Activated CD8-positive, alpha-beta memory T cell treated with anti-CD3 and anti-CD28 coated beads for 4 hours (primary cell): Measurements from ENCODE around the gene DIPK1C.

ENCODE experiments used
- DNase-seq, 2 donors: peaks; one replicate each; pipeline ENCODE4 v3.0.0-alpha.2; 2020; ENCODE audit warnings: low read depth in 2 of 2

DIPK1C gene

DNA sequence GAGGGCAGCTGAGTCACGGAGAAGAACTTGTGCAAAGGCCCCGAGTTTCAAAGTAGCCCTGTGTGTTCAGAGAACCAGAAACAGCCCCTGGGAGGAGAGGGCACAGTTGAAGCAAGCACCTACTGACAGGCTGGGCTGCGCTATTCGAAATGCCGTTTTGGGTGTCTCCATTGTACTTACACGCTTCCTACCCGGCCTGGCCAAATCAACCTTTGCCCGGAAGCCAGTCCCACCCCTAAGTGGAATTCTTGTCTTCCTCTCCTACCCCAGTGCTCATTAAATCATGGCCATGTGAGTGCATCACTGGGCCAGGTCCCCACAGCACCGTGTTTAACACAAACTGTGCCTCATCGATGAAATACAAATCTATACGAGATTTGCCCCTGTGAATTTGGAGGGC, 6.0 kb downstream of the DIPK1C start:
- DNase-seq, result no peak

DNA sequence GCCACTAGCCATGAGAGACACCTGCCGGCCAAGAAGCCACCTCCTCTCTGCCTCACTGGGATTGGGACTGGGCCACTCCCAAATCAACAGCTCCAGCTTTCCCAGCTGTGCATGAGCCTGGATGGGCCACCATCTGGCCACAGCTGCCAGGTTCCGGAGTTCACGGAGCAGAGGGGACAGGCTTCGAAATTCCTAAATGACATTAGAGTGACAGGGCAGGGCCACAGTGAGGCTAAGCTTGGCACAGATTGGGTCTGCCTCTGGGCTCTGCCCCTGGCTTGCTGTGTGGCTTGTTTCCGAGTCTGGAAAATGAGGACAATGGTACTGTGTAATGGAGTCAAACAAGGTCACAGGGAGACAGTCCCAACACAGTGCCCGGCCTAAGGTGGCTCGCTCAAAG, 6.5 kb downstream of the DIPK1C start:
- no peak for DNase-seq

DNA sequence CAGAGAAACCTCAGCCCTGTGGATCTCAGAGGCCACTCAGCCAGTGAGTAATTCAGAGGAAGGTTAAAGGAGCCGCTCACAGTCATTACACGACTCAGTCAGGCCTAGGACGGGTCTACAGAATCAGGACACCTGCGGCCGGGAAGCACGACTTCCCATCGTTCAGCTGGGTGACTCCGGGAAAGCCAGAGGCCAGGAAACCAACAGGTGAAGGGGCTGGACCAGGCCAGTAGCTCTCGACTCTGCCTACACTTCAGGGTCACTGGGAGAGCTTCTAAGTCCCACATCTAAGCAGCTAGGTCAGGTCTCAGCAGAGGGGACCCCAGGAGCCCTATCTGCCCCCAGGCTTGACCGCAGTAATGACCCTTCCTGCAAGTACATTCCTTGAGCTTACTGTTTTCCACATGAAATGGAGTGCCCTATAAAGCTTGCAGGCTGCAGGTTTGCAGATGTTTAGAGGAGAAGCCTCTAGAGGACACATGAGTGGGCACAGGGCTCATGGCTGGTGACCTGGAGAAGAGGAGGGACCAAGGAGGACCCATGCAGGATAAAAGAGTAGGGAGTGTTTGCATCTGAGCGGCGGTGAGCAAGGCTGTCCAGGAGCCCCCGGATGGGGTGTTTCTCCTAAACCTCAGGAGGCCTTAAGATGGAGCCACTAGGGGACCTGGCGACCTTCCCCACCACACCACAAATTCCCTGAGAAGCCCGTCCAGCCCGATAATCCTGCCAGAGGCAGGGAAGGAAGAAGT, 9.5 kb downstream of the DIPK1C start:
- no peak for DNase-seq

GRCh38 chr18:74446631-74447403, 10.3 kb downstream of the DIPK1C start:
- no peak for DNase-seq

DNA sequence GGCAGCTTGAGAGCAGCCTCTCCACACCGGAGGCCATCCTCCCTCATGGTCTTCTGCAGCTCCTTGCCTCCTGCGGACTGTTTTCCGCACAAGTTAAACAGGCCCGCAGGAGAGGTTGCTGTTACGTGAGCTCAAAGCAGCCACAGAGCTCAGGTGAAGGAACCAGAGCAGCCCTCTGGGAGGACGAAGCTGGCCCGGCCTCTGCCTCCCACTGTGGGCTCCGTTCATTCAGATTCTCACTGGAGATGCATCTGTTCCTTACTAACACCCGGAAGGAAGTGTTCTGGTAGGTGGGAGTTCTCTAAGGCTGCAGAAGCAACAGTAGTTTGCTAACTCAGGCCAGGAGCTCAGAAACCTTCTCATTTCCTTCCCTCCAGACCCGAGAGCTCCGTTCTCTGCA, 10.9 kb downstream of the DIPK1C start:
- no peak for DNase-seq

DNA sequence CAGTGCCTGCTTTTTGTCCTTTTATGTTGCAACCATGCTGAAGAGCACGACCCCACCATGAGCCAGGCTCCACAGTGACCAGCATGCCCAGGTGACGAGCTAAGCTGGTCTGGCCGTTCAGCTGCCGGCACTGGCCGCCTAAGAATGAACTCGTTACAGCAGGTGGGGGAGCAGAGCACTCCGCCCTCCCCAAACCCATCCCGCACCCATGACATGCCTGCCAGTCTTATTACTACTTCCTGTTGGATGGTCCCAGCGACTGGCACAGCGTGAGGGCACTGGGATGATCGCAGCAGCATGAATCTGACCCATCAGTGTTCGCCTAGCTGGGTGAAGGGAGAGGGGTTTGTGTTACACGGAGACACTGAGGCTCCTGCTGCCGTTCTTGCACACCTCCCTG, 11.5 kb downstream of the DIPK1C start:
- no peak for DNase-seq

DNA sequence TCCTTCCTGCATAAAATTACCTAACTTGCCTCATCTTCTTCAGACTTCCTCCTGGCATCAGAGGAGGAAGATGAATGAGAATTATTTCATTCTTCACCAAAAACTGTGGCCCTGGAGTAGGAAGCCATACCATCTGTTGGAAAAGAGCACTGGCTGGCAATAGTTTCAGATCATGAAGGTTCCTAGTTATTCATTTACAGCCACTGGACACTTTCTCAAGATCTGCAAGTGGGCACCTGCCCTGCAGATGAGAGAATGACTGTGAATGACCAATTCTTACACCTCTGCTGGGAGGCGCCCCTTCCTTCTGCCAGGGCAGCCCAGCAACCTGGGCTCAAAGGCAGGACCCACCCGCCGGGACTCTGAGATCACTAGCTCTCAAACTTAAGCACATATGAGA, 13.0 kb downstream of the DIPK1C start:
- no peak for DNase-seq

DNA sequence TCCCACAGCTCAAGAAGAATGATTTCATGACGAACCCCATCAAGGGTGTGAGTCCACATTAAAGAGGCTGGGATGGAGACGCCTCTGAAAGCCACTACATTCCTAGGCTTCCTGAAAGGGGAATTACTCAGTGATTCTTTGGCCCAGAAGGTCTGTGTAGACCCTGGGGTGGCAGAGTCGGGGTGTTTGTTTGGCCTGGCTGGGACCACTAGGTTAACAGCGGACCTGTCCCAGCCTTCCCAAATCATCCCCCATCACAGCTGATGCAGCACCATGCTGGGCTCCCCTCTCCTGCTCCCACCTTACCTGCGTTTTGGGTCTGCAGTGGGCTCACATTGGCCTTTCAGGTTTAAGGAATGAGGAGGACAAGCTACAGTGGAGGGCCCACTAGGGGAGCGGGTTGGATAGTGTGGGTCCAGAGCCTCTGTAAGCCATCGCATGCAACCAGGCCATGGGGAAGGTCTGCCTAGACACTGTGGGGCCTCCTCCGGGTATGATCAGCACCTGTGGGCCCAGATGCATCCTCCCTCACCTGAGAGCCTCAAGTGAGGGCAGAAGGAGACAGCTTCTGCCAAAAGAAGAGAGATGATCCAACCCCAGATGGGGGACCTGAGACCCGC, 16.2 kb downstream of the DIPK1C start:
- DNase-seq, result no peak

- no peak for DNase-seq
These were observed 19.0 kb downstream of the DIPK1C start for GRCh38 chr18:74438091-74438490.

DNA sequence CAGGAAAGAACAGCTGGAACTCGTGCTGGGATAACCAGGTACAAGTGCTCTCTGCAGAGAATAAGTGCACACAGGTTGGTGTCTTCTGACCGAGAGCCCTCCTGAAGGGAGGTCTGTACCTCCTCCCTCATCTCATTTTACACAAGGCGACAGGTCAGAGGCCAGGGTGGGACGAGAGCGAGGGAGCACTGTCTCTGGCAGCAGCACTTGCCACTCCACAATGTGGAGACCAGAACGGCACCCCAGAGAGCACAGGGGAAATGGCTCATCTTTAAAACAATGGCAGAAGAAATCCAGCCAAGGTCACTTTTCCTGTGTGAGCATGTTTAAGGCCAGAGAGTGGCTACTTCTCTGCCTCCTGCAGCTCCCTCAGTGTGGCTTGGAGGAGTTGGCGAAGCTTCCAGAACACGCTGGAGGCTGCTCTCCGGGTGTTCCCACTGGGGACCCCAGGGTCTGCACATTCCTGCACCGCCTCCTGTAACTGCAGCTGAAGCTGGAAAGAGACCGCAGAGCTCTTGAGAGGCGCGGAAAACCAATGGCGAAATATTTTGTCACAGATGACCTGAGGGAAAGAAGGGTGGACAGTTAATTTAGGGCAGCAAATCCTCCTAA, 20.8 kb downstream of the DIPK1C start:
- no peak for DNase-seq

- DNase-seq, result no peak
These were observed 21.4 kb downstream of the DIPK1C start for GRCh38 chr18:74435740-74436139.

- DNase-seq, result no peak
These were observed 22.6 kb downstream of the DIPK1C start for GRCh38 chr18:74434466-74434865.

GRCh38 chr18:74430806-74431571, 26.1 kb downstream of the DIPK1C start:
- DNase-seq, result no peak

GRCh38 chr18:74430231-74430630, 26.9 kb downstream of the DIPK1C start:
- DNase-seq, result no peak

DNA sequence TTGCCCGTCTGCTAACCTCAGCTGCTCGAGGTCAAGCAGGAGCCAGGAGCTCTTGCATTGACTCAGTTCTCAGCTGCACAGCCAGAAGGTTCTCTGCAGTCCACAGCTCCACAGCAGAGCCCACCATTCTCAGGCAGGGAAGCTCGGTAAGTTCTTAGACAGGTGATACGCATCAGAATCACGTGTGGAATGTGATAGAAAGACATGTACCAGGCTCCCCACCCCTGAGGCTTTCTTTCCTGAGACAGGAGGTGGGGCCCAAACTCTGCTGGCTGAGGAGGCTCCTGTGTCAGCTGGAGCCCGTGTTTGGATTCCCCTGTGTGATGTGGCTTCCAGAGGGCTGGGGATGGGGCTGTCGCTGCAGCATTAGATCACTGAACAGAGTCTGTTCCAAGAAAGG, 28.0 kb downstream of the DIPK1C start:
- DNase-seq, result no peak

- DNase-seq, result no peak
These were observed 29.5 kb downstream of the DIPK1C start for GRCh38 chr18:74427442-74428112.

- no peak for DNase-seq
These were observed 31.2 kb downstream of the DIPK1C start for GRCh38 chr18:74425876-74426275.

- DNase-seq, result no peak
These were observed 31.9 kb downstream of the DIPK1C start for GRCh38 chr18:74425161-74425560.

- no peak for DNase-seq
These were observed 34.6 kb downstream of the DIPK1C start for GRCh38 chr18:74422541-74422940.

GRCh38 chr18:74420926-74421325, 36.2 kb downstream of the DIPK1C start:
- DNase-seq, result no peak

- DNase-seq, result no peak
These were observed 36.6 kb downstream of the DIPK1C start for GRCh38 chr18:74420481-74420880.
